Keratinocyte (primary cell): ENCODE results near the gene DGKH. TPM values are rescaled to one million over a fixed set of nuclear protein-coding genes. Genes with fewer than 3 reads are reported as not detected.

Source experiments
- DNase-seq: peaks from one replicate; pipeline ENCODE4 v3.0.0-alpha.2; 2011; ENCODE audit warnings: low read depth, missing footprints, low spot score
- FAIRE-seq: peaks from 2 replicates; lab custom pipeline; 2011; peaks lifted over from hg19 to GRCh38; lab: Jason Lieb, UNC
- H2AFZ ChIP-seq: 2 replicates; pipeline ENCODE4 v1.6.0; 2012; ENCODE audit warnings: low read length, control low read depth, inconsistent platforms; ENCODE audit not compliant: control insufficient read depth
- H3K27ac ChIP-seq: 2 replicates; pipeline ENCODE4 v1.5.1; 2011; ENCODE audit warnings: low read length; ENCODE audit not compliant: control insufficient read depth, insufficient read depth
- H3K27me3 ChIP-seq: 3 replicates; pipeline ENCODE4 v1.6.0; 2011; ENCODE audit warnings: low read length; ENCODE audit not compliant: control insufficient read depth, insufficient read depth; ENCODE audit errors: extremely low read depth
- H3K36me3 ChIP-seq, 2 experiments: 2 replicates in 1 of 2; 3 replicates in 1 of 2; pipeline ENCODE4 v1.5.1; 2011; ENCODE audit warnings: low read length in 2 of 2, mild to moderate bottlenecking in 1 of 2; ENCODE audit not compliant: control insufficient read depth in 2 of 2, insufficient read depth in 2 of 2; ENCODE audit errors: extremely low read depth in 1 of 2
- H3K4me1 ChIP-seq: 3 replicates; pipeline ENCODE4 v1.5.1; 2011; ENCODE audit warnings: low read length; ENCODE audit not compliant: control insufficient read depth, insufficient read depth; ENCODE audit errors: extremely low read depth
- H3K4me2 ChIP-seq: 3 replicates; pipeline ENCODE4 v1.6.0; 2011; ENCODE audit warnings: low read depth, low read length; ENCODE audit not compliant: control insufficient read depth, insufficient read depth; ENCODE audit errors: extremely low read depth
- H3K4me3 ChIP-seq, 3 experiments: fragments of 200-600 bp in 1 of 3; sonication (generic) in 1 of 3; 2 replicates in 2 of 3; 3 replicates in 1 of 3; pipeline ENCODE4 v1.5.1; 2011 to 2016; ENCODE audit warnings: low read length in 3 of 3, mild to moderate bottlenecking in 3 of 3, control low read depth in 2 of 3, inconsistent platforms in 1 of 3, low read depth in 1 of 3, mixed read lengths in 1 of 3, mixed run types in 1 of 3, moderate library complexity in 1 of 3; ENCODE audit not compliant: control insufficient read depth in 2 of 3, insufficient read depth in 2 of 3; ENCODE audit errors: extremely low read depth in 1 of 3
- H3K79me2 ChIP-seq: 2 replicates; pipeline ENCODE4 v1.6.0; 2012; ENCODE audit warnings: low read length; ENCODE audit not compliant: control insufficient read depth, insufficient read depth
- H3K9ac ChIP-seq: 3 replicates; pipeline ENCODE4 v1.6.0; 2011; ENCODE audit warnings: low read length; ENCODE audit not compliant: control insufficient read depth, insufficient read depth; ENCODE audit errors: extremely low read depth
- H3K9me1 ChIP-seq: 3 replicates; pipeline ENCODE4 v1.6.0; 2011; ENCODE audit warnings: low read length; ENCODE audit not compliant: control insufficient read depth, insufficient read depth; ENCODE audit errors: extremely low read depth
- H3K9me3 ChIP-seq: 2 replicates; pipeline ENCODE4 v1.5.1; 2012; ENCODE audit warnings: low read depth, low read length; ENCODE audit not compliant: control insufficient read depth
- H4K20me1 ChIP-seq: 3 replicates; pipeline ENCODE4 v1.6.0; 2011; ENCODE audit warnings: low read length; ENCODE audit not compliant: control insufficient read depth, insufficient read depth; ENCODE audit errors: extremely low read depth
- EZH2 ChIP-seq: IDR thresholded peaks from one replicate; pipeline ENCODE4 v1.6.1; 2012; ENCODE audit warnings: inconsistent platforms, mild to moderate bottlenecking, low read length, moderate library complexity
- dilution Hi-C: fragments of 300-500 bp; cut with MboI; formaldehyde crosslinking; loops from one replicate; pipeline ENCODE4 v1.7.0; 2020; ENCODE audit warnings: low sequenced_read_pairs; ENCODE audit not compliant: extremely low pct_ligation_motif_present
- polyA plus RNA-seq, 5 experiments: library from polyadenylated mRNA; depleted of rRNA in 3 of 5; stranded (reverse) in 3 of 5; stranded (forward) in 1 of 5; unstranded in 1 of 5; fragments of >200 nt; gene quantifications; 1 replicate in 1 of 5; 2 replicates in 3 of 5; 3 replicates in 1 of 5; pipeline versions ENCODE4 v1.2.1 to v1.2.3, GENCODE V29; 2011 to 2012; ENCODE audit warnings: missing spikeins in 2 of 5, low read depth in 1 of 5, low replicate concordance in 1 of 5
- TF ChIP-seq, protein P1 (sequence below), 3 experiments: IDR thresholded peaks in 1 of 3; conservative IDR thresholded peaks in 1 of 3; optimal IDR thresholded peaks in 1 of 3; 2 replicates in 2 of 3; 3 replicates in 1 of 3; pipeline versions ENCODE3 to v1.5.1; 2011; ENCODE audit warnings: low read length in 3 of 3, mild to moderate bottlenecking in 3 of 3, moderate library complexity in 2 of 3, control low read depth in 1 of 3, inconsistent platforms in 1 of 3; ENCODE audit not compliant: insufficient read depth in 2 of 3; ENCODE audit errors: extremely low read depth in 1 of 3

DGKH gene
- polyA plus RNA-seq, 1 donor (not counting 4 experiments of a cell fraction or from before 2014, with no cell fraction given) = 12.8 TPM

DNA sequence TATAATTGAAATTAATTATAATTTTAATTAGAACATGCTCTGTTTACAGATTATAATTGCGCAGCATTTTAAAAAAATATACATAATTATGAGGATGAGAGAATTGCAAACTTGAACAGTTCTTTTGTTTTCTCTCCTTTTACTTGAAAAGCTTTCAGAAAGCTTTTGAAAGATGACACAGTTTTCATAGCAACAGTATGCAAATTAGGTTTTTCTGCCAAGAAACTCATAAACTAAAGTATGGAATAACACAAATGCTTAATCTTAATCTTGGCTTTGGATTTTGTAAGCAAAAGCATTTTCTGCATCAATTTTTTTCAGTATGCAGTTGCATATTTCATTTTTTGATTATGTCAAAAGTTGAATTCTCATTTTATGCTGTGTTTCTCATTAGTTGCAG lies 190.7 kb downstream of the DGKH start:
- Histone ChIP-seq H3K4me2 (no peak overlapping the region), H4K20me1 (no peaks in the 10 kb centered on the region), H3K79me2 (no peaks in the 10 kb centered on the region), H3K9me1 (no peaks in the 10 kb centered on the region), H3K9me3 (no peaks in the 10 kb centered on the region), H3K27ac (no peak overlapping the region), H3K4me3 (no peak overlapping the region), H2AFZ (no peak overlapping the region), H3K4me1 (no peaks in the 10 kb centered on the region), H3K27me3 (no peaks in the 10 kb centered on the region), H3K36me3 (no peaks in the 10 kb centered on the region), H3K9ac (no peak overlapping the region)
- DNase-seq (no peak), FAIRE-seq (no peak)
- TF ChIP-seq, protein P1, sequence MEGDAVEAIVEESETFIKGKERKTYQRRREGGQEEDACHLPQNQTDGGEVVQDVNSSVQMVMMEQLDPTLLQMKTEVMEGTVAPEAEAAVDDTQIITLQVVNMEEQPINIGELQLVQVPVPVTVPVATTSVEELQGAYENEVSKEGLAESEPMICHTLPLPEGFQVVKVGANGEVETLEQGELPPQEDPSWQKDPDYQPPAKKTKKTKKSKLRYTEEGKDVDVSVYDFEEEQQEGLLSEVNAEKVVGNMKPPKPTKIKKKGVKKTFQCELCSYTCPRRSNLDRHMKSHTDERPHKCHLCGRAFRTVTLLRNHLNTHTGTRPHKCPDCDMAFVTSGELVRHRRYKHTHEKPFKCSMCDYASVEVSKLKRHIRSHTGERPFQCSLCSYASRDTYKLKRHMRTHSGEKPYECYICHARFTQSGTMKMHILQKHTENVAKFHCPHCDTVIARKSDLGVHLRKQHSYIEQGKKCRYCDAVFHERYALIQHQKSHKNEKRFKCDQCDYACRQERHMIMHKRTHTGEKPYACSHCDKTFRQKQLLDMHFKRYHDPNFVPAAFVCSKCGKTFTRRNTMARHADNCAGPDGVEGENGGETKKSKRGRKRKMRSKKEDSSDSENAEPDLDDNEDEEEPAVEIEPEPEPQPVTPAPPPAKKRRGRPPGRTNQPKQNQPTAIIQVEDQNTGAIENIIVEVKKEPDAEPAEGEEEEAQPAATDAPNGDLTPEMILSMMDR (optimal IDR thresholded peaks at IDR 0.05 in 1 of 3, IDR thresholded peaks at IDR 0.05 in 1 of 3, conservative IDR thresholded peaks at IDR 0.05 in 1 of 3; ENCODE audit: extremely low read depth in 1 of 3, insufficient read depth in 2 of 3, low read length in 3 of 3) = no peak
- no peak for TF ChIP-seq EZH2
- dilution Hi-C loops = no loop called here

DNA sequence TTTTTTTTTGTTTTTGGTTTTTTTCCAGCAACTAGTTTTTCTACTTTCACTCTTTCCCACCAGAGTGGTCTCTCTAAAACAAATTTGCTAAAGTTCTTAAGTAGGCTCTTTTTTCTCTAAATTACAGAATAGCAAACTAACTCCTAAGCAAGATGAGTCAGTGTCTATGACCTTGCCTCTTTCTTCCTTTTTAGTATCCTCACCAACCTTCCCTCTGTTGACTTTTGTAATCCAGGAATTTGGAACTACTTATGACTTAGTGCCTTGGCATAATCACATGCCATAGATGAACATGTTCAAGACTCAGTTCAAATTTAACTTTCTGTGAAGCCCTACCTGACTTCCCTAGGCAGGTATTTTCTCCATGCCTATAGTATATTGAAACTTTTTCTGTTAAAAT lies 191.2 kb downstream of the DGKH start:
- Histone ChIP-seq H3K36me3 (peaks cover 0 to 1% of the 10 kb centered on the region in 2 experiments), H3K27ac (no peak overlapping the region), H2AFZ (no peak overlapping the region), H3K9me1 (no peaks in the 10 kb centered on the region), H3K4me2 (no peak overlapping the region), H3K79me2 (no peaks in the 10 kb centered on the region), H3K9ac (no peak overlapping the region), H3K4me3 (no peak overlapping the region), H3K9me3 (no peaks in the 10 kb centered on the region), H3K27me3 (no peaks in the 10 kb centered on the region), H3K4me1 (no peaks in the 10 kb centered on the region), H4K20me1 (no peaks in the 10 kb centered on the region)
- DNase-seq (no peak), FAIRE-seq (peak; percentile 36)
- TF ChIP-seq, protein P1 (optimal IDR thresholded peaks at IDR 0.05 in 1 of 3, IDR thresholded peaks at IDR 0.05 in 1 of 3, conservative IDR thresholded peaks at IDR 0.05 in 1 of 3; ENCODE audit: extremely low read depth in 1 of 3, insufficient read depth in 2 of 3, low read length in 3 of 3) = no peak
- no peak for TF ChIP-seq EZH2
- dilution Hi-C loops = no loop called here
